ENCODE data around the gene ECM1. TPM values are rescaled to one million over a fixed set of nuclear protein-coding genes. Genes with fewer than 3 reads are reported as not detected.
A peak's percentile ranks its signal among the peaks of the same experiment; 100 is the strongest.

ECM1 gene
- polyA plus RNA-seq, 3 donors from 2014 or later = not detected

- Mint-ChIP-seq H3K4me1 (peaks cover 17 to 28% of the 10 kb centered on the region in 2 donors), H3K27me3 (ENCODE audit: low read depth in 3 of 3) (peaks cover 0 to 6% (median 2%) of the 10 kb centered on the region in 3 donors), H3K36me3 (peaks cover 0 to 6% (median 5%) of the 10 kb centered on the region in 3 donors), H3K9me3 (no peaks in the 10 kb centered on the region), H3K27ac (peak overlapping the region in 1 of 6 donors; percentile 47), H3K4me3 (peak overlapping the region in 4 of 5 donors; percentile 44 to 68 (median 50))
- no peak for DNase-seq
These were observed 23.0 kb upstream of the ECM1 start for GRCh38 chr1:150484861-150485260.

- peak within 1 kb of the TSS; percentile 90 to 98 (median 96) for H3K27ac Mint-ChIP-seq
- H3K4me3 Mint-ChIP-seq = peak within 1 kb of the TSS; percentile 94 to 99 (median 96)
- H3K27me3 Mint-ChIP-seq (ENCODE audit: low read depth in 3 of 3) = peaks cover 0 to 6% (median 2%) of the 10 kb centered on the region in 3 donors
- peaks cover 17 to 28% of the 10 kb centered on the region in 2 donors for H3K4me1 Mint-ChIP-seq
- H3K36me3 Mint-ChIP-seq = peaks cover 5 to 19% (median 19%) of the 10 kb centered on the region in 3 donors
- DNase-seq = peak; percentile 96 to 97 (median 96)
- H3K9me3 Mint-ChIP-seq = no peaks in the 10 kb centered on the region
These were observed 20.7 kb upstream of the ECM1 start, which contains the start of gene TARS2 for GRCh38 chr1:150486966-150487762. Gene TARS2, plus strand, starts transcription at chr1:150487419. Its CDS starts 32 bp downstream, at chr1:150487451.

DNA sequence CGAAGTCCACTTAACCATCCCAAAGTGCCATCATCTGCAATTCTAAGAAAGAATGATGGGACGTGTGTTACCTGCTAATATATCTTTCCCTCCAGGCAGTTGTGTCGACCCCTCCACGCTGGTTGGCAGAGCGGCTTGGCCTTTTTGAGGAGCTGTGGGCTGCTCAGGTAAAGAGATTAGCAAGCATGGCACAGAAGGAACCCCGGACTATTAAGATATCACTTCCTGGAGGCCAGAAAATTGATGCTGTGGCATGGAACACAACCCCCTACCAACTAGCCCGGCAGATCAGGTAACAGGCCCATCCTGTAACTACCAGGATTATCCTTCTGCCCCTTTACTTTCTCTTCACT, 20.2 kb upstream of the ECM1 start:
- H3K9me3 Mint-ChIP-seq = no peaks in the 10 kb centered on the region
- peak in 1 of 3 donors; percentile 4 for DNase-seq
- peaks cover 5 to 22% (median 19%) of the 10 kb centered on the region in 3 donors for H3K36me3 Mint-ChIP-seq
- H3K27ac Mint-ChIP-seq = peak overlapping the region; percentile 90 to 98 (median 96)
- H3K27me3 Mint-ChIP-seq (ENCODE audit: low read depth in 3 of 3) = peaks cover 0 to 6% (median 2%) of the 10 kb centered on the region in 3 donors
- peaks cover 17 to 28% of the 10 kb centered on the region in 2 donors for H3K4me1 Mint-ChIP-seq
- peak overlapping the region; percentile 94 to 99 (median 96) for H3K4me3 Mint-ChIP-seq

DNA sequence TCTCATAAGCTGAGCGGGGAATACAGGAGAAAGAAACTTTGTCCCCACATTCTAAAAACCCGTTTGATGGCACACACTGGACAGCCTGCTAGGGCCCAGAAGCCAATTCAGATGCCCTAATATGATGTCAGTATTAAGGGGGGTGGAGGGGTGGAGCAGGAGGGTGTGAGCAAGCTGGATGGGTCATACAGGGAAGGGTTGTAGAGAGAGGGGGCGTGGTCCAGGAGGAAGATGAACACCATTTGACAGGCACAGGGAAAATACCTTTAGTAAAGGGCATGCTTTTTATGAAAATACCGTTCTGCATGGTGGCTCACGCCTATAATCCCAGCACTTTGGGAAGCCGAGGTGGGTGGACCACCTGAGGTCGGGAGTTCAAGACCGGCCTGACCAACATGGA, 14.7 kb upstream of the ECM1 start:
- Mint-ChIP-seq H3K9me3 (no peaks in the 10 kb centered on the region), H3K27me3 (ENCODE audit: low read depth in 3 of 3) (peaks cover 0 to 2% (median 0%) of the 10 kb centered on the region in 3 donors), H3K4me1 (peaks cover 4 to 13% of the 10 kb centered on the region in 2 donors), H3K27ac (no peak overlapping the region), H3K4me3 (no peak overlapping the region), H3K36me3 (peaks cover 21 to 37% (median 26%) of the 10 kb centered on the region in 3 donors)
- DNase-seq = no peak

GRCh38 chr1:150498342-150498741, 9.6 kb upstream of the ECM1 start:
- Mint-ChIP-seq H3K9me3 (no peaks in the 10 kb centered on the region), H3K27me3 (ENCODE audit: low read depth in 3 of 3) (peaks cover 0 to 2% (median 0%) of the 10 kb centered on the region in 3 donors), H3K4me1 (no peaks in the 10 kb centered on the region), H3K27ac (no peak overlapping the region), H3K4me3 (no peak overlapping the region), H3K36me3 (peaks cover 24 to 42% (median 26%) of the 10 kb centered on the region in 3 donors)
- DNase-seq = no peak

DNA sequence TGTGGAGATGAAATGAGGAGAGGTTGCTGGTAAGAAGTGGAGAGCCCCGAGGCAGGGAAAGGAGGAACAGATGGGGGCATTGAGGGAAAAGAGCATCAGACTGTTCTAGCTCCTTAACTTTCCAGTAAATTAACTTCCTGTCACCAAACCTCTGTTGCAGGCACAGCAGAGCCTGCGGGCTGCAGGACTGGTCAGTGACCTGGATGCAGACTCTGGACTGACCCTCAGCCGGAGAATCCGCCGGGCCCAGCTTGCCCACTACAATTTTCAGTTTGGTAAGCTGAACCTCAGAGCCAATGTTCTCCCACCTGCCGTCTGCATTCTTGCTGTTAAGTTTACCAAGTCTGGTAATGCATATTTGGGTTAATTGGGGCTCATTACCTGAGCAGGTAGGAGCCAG, 2.5 kb upstream of the ECM1 start:
- peaks cover 13 to 32% (median 15%) of the 10 kb centered on the region in 3 donors for H3K36me3 Mint-ChIP-seq

GRCh38 chr1:150508982-150509381, 1.1 kb downstream of the ECM1 start:
- no peaks in the 10 kb centered on the region for H3K4me1 Mint-ChIP-seq
- H3K27ac Mint-ChIP-seq = no peak overlapping the region
- DNase-seq = no peak
- H3K9me3 Mint-ChIP-seq = no peaks in the 10 kb centered on the region
- peaks cover 0 to 2% (median 0%) of the 10 kb centered on the region in 3 donors for H3K27me3 Mint-ChIP-seq (ENCODE audit: low read depth in 3 of 3)
- H3K4me3 Mint-ChIP-seq = no peak overlapping the region
- peaks cover 6 to 19% (median 8%) of the 10 kb centered on the region in 3 donors for H3K36me3 Mint-ChIP-seq

More for the DNA sequence above, 2.5 kb upstream of the ECM1 start:
- Mint-ChIP-seq H3K9me3 (no peaks in the 10 kb centered on the region), H3K27ac (peak overlapping the region in 1 of 6 donors; percentile 5), H3K4me3 (no peak overlapping the region), H3K27me3 (ENCODE audit: low read depth in 3 of 3) (peaks cover 0 to 2% (median 0%) of the 10 kb centered on the region in 3 donors), H3K4me1 (no peaks in the 10 kb centered on the region)
- DNase-seq = no peak

DNA sequence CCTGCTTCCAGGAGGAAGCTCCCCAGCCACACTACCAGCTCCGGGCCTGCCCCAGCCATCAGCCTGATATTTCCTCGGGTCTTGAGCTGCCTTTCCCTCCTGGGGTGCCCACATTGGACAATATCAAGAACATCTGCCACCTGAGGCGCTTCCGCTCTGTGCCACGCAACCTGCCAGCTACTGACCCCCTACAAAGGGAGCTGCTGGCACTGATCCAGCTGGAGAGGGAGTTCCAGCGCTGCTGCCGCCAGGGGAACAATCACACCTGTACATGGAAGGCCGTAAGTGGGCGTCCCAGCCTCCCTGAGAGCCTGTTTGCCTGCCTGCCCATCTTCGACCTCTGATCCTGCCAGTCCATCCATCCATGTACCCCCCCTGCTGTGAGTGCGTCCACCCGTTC, 3.6 kb downstream of the ECM1 start:
- H3K27ac Mint-ChIP-seq = no peak overlapping the region
- no peak overlapping the region for H3K4me3 Mint-ChIP-seq
- peaks cover 13 to 16% of the 10 kb centered on the region in 2 donors for H3K4me1 Mint-ChIP-seq
- peaks cover 0 to 5% (median 2%) of the 10 kb centered on the region in 3 donors for H3K27me3 Mint-ChIP-seq (ENCODE audit: low read depth in 3 of 3)
- peaks cover 1 to 8% (median 4%) of the 10 kb centered on the region in 3 donors for H3K36me3 Mint-ChIP-seq
- no peak for DNase-seq
- no peaks in the 10 kb centered on the region for H3K9me3 Mint-ChIP-seq

GRCh38 chr1:150511985-150512660, 4.2 kb downstream of the ECM1 start:
- peaks cover 16 to 18% of the 10 kb centered on the region in 2 donors for H3K4me1 Mint-ChIP-seq
- peaks cover 0 to 3% (median 3%) of the 10 kb centered on the region in 3 donors for H3K36me3 Mint-ChIP-seq
- H3K4me3 Mint-ChIP-seq = peak overlapping the region in 2 of 5 donors; percentile 25 to 29
- H3K9me3 Mint-ChIP-seq = no peaks in the 10 kb centered on the region
- no peak for DNase-seq
- H3K27me3 Mint-ChIP-seq (ENCODE audit: low read depth in 3 of 3) = peaks cover 0 to 5% (median 2%) of the 10 kb centered on the region in 3 donors
- no peak overlapping the region for H3K27ac Mint-ChIP-seq

GRCh38 chr1:150512846-150513245, 4.9 kb downstream of the ECM1 start:
- Mint-ChIP-seq H3K4me3 (peak overlapping the region in 1 of 5 donors; percentile 25), H3K27ac (no peak overlapping the region), H3K27me3 (ENCODE audit: low read depth in 3 of 3) (peaks cover 0 to 5% (median 2%) of the 10 kb centered on the region in 3 donors), H3K9me3 (no peaks in the 10 kb centered on the region), H3K36me3 (no peaks in the 10 kb centered on the region), H3K4me1 (peaks cover 16 to 18% of the 10 kb centered on the region in 2 donors)
- no peak for DNase-seq

- peak overlapping the region in 3 of 5 donors; percentile 6 to 30 (median 23) for H3K4me3 Mint-ChIP-seq
- H3K36me3 Mint-ChIP-seq = no peaks in the 10 kb centered on the region
- H3K27ac Mint-ChIP-seq = no peak overlapping the region
- no peak for DNase-seq
- peaks cover 0 to 5% (median 2%) of the 10 kb centered on the region in 3 donors for H3K27me3 Mint-ChIP-seq (ENCODE audit: low read depth in 3 of 3)
- no peaks in the 10 kb centered on the region for H3K9me3 Mint-ChIP-seq
- peaks cover 16 to 18% of the 10 kb centered on the region in 2 donors for H3K4me1 Mint-ChIP-seq
These were observed 5.5 kb downstream of the ECM1 start for GRCh38 chr1:150513351-150513791.

GRCh38 chr1:150514260-150514659, 6.4 kb downstream of the ECM1 start:
- H3K27ac Mint-ChIP-seq = peak overlapping the region in 1 of 6 donors; percentile 28
- no peak for DNase-seq
- H3K4me3 Mint-ChIP-seq = peak overlapping the region; percentile 87 to 97 (median 91)
- H3K4me1 Mint-ChIP-seq = peaks cover 16 to 18% of the 10 kb centered on the region in 2 donors
- H3K27me3 Mint-ChIP-seq (ENCODE audit: low read depth in 3 of 3) = peaks cover 0 to 5% (median 2%) of the 10 kb centered on the region in 3 donors
- no peaks in the 10 kb centered on the region for H3K36me3 Mint-ChIP-seq
- H3K9me3 Mint-ChIP-seq = no peaks in the 10 kb centered on the region

DNA sequence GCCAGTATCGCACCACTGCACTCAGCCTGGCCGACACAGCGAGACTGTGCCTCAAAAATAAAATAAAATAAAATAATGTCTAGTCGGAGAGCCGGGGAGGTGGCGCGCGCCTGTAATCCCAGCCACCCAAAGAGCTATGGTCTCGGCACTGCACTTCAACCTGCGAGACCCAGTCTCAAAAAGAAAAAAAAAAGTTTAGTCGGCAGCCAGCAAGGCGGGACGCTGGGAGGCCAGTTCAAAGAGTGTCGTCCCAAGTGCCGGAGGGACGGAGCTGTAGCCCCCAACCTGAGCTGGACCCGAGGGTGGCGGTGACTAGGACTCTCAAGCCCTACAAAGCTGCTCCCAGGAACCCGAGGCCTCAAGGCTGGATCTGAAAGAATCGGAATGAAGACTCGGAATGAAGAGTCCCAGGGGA, 7.0 kb downstream of the ECM1 start:
- Mint-ChIP-seq H3K27ac (peak overlapping the region in 5 of 6 donors; percentile 69 to 90 (median 85)), H3K4me3 (peak overlapping the region; percentile 87 to 97 (median 91)), H3K36me3 (no peaks in the 10 kb centered on the region), H3K4me1 (peaks cover 16 to 18% of the 10 kb centered on the region in 2 donors), H3K27me3 (ENCODE audit: low read depth in 3 of 3) (peaks cover 0 to 5% (median 2%) of the 10 kb centered on the region in 3 donors), H3K9me3 (no peaks in the 10 kb centered on the region)
- no peak for DNase-seq

Measured in immature natural killer cell (primary cell).